ENCODE measurements around the gene PLXDC1.

The PLXDC1 gene

GRCh38 chr17:39084558-39084957 lies 66.9 kb downstream of the PLXDC1 start:
- H3K79me2 ChIP-seq (ENCODE audit: low read length): no peaks in the 10 kb centered on the region
- peaks cover 11% of the 10 kb centered on the region for H3K27me3 ChIP-seq (ENCODE audit: low read depth, low read length)
- H3K4me1 ChIP-seq (ENCODE audit: low read length): no peaks in the 10 kb centered on the region
- H4K20me1 ChIP-seq (ENCODE audit: insufficient read depth, low read length): no peaks in the 10 kb centered on the region
- no peak overlapping the region for H3K9ac ChIP-seq (ENCODE audit: low read length)
- H3K4me2 ChIP-seq (ENCODE audit: low read length): no peak overlapping the region
- H3K9me3 ChIP-seq (ENCODE audit: insufficient read depth, low read length): no peaks in the 10 kb centered on the region
- no peak overlapping the region for H3K4me3 ChIP-seq (ENCODE audit: low read length)
- no peak overlapping the region for H3K27ac ChIP-seq (ENCODE audit: low read length)
- no peak overlapping the region for H2AFZ ChIP-seq (ENCODE audit: low read depth, low read length)
- no peak for TF ChIP-seq CTCF (IDR thresholded peaks at IDR 0.05; ENCODE audit: low read depth, low read length)
- no peak for TF ChIP-seq EZH2phosphoT487 (IDR thresholded peaks at IDR 0.05; ENCODE audit: low read depth)
- no peaks in the 10 kb centered on the region for H3K36me3 ChIP-seq (replicated peaks; ENCODE audit: low read depth, low read length)

GRCh38 chr17:39083270-39083669 lies 68.2 kb downstream of the PLXDC1 start:
- TF ChIP-seq EZH2phosphoT487 (IDR thresholded peaks at IDR 0.05; ENCODE audit: low read depth): no peak
- no peak for TF ChIP-seq CTCF (IDR thresholded peaks at IDR 0.05; ENCODE audit: low read depth, low read length)
- H3K9me3 ChIP-seq (ENCODE audit: insufficient read depth, low read length): no peaks in the 10 kb centered on the region
- H3K4me3 ChIP-seq (ENCODE audit: low read length): no peak overlapping the region
- peaks cover 11% of the 10 kb centered on the region for H3K27me3 ChIP-seq (ENCODE audit: low read depth, low read length)
- no peaks in the 10 kb centered on the region for H3K79me2 ChIP-seq (ENCODE audit: low read length)
- H2AFZ ChIP-seq (ENCODE audit: low read depth, low read length): no peak overlapping the region
- H4K20me1 ChIP-seq (ENCODE audit: insufficient read depth, low read length): no peaks in the 10 kb centered on the region
- no peak overlapping the region for H3K27ac ChIP-seq (ENCODE audit: low read length)
- H3K4me1 ChIP-seq (ENCODE audit: low read length): no peaks in the 10 kb centered on the region
- no peaks in the 10 kb centered on the region for H3K36me3 ChIP-seq (replicated peaks; ENCODE audit: low read depth, low read length)
- H3K9ac ChIP-seq (ENCODE audit: low read length): no peak overlapping the region
- no peak overlapping the region for H3K4me2 ChIP-seq (ENCODE audit: low read length)

- Histone ChIP-seq H3K4me2 (ENCODE audit: low read length) (no peak overlapping the region), H3K36me3 (replicated peaks; ENCODE audit: low read depth, low read length) (no peaks in the 10 kb centered on the region), H3K27ac (ENCODE audit: low read length) (no peak overlapping the region), H3K27me3 (ENCODE audit: low read depth, low read length) (peaks cover 11% of the 10 kb centered on the region), H3K9me3 (ENCODE audit: insufficient read depth, low read length) (no peaks in the 10 kb centered on the region), H3K4me1 (ENCODE audit: low read length) (peaks cover under 1% of the 10 kb centered on the region; the same call in 1 of the 2 replicates), H3K4me3 (ENCODE audit: low read length) (no peak overlapping the region), H3K79me2 (ENCODE audit: low read length) (no peaks in the 10 kb centered on the region), H2AFZ (ENCODE audit: low read depth, low read length) (no peak overlapping the region), H4K20me1 (ENCODE audit: insufficient read depth, low read length) (no peaks in the 10 kb centered on the region), H3K9ac (ENCODE audit: low read length) (no peak overlapping the region)
- TF ChIP-seq CTCF (IDR thresholded peaks at IDR 0.05; ENCODE audit: low read depth, low read length): no peak
- TF ChIP-seq EZH2phosphoT487 (IDR thresholded peaks at IDR 0.05; ENCODE audit: low read depth): no peak
Observed at GRCh38 chr17:39082482-39082881, 69.0 kb downstream of the PLXDC1 start.

GRCh38 chr17:39081851-39082250 lies 69.6 kb downstream of the PLXDC1 start:
- no peak overlapping the region for H3K4me3 ChIP-seq (ENCODE audit: low read length)
- TF ChIP-seq CTCF (IDR thresholded peaks at IDR 0.05; ENCODE audit: low read depth, low read length) (no peak), EZH2phosphoT487 (IDR thresholded peaks at IDR 0.05; ENCODE audit: low read depth) (no peak)
- no peak overlapping the region for H3K27ac ChIP-seq (ENCODE audit: low read length)
- H3K4me2 ChIP-seq (ENCODE audit: low read length): no peak overlapping the region
- peaks cover 5% of the 10 kb centered on the region; the same call in 1 of the 2 replicates for H3K4me1 ChIP-seq (ENCODE audit: low read length)
- H3K9me3 ChIP-seq (ENCODE audit: insufficient read depth, low read length): no peaks in the 10 kb centered on the region
- no peaks in the 10 kb centered on the region for H4K20me1 ChIP-seq (ENCODE audit: insufficient read depth, low read length)
- H3K36me3 ChIP-seq (replicated peaks; ENCODE audit: low read depth, low read length): no peaks in the 10 kb centered on the region
- peaks cover 11% of the 10 kb centered on the region for H3K27me3 ChIP-seq (ENCODE audit: low read depth, low read length)
- H3K9ac ChIP-seq (ENCODE audit: low read length): no peak overlapping the region
- H3K79me2 ChIP-seq (ENCODE audit: low read length): no peaks in the 10 kb centered on the region
- no peak overlapping the region for H2AFZ ChIP-seq (ENCODE audit: low read depth, low read length)
